NOMO-1 (cell line): Measurements from ENCODE around the gene LRFN2.

Experiments
- DNase-seq, 2 experiments: peaks; one replicate each; lab custom pipeline; 2025; ENCODE audit not compliant: unreplicated experiment in 2 of 2; lab: John Stamatoyannopoulos, UW

Gene LRFN2

DNA sequence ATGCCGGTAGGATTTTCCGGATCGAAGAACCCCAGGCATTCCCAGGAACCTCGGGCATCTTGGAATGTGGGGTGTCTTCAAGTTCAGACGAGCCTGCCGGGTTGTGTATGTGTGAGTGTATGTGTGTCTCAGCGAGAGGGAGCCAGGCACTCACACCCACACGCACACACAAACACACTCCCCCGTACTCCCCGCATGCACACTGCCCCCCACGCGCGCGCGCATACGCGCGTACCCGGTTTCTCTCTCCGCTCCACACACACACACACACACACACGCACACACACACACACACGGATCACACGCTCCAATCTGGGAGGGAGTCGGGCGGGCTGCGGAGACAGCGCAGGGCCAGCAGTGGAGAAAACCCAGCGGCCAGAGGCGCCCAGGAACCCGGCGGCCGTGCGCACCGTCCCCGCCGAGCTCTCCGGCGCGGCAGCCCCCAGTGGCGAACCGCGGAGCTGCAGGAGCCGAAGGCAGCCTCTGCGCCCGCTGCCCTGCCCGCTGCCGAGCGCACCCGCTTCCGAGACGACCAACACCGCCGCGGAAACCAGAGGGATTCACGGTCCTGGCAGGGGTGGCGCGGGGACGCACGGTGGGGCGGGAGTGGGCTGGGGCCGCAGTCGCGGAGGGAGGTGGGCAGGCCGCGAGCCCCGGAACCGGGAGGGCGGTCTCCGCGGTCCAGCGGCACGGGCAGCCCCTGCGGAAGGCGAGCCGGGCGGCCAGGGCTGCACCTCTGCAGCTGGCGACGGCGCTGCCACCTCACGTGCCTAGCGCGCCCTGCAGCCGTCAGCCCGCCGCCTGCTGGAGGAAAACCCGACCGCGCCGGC lies at the start of gene LRFN2:
TSS of gene LRFN2 (minus strand) at position 125 of the 830 bp plus-strand sequence.
- peak; percentile 57 to 67 for DNase-seq

GRCh38 chr6:40634429-40634828 lies 47.3 kb upstream of the LRFN2 start:
- no peak for DNase-seq

DNA sequence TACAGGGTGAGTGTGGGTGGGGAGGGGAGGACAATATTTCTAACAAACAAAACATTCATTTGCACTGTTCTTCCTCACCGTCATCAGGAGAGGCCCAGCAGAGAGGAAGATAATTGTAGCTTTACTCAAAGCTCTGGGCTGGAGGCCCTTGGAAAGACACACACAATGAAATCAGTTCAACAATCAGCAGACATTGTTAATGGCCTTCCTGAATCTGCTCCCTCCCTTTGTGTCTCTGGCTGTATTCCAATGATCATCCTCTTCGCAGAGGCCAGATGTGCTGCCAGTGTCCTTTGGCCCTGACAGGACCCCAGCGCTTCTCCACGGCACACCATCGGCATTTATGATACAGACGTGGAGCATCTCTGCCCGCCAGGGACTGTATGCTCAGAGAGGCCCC lies 44.6 kb upstream of the LRFN2 start:
- no peak for DNase-seq

GRCh38 chr6:40630488-40630887 lies 43.3 kb upstream of the LRFN2 start:
- DNase-seq: no peak

GRCh38 chr6:40630051-40630450 lies 42.9 kb upstream of the LRFN2 start:
- DNase-seq: no peak

- no peak for DNase-seq
Observed at GRCh38 chr6:40629463-40629862, 42.3 kb upstream of the LRFN2 start.

DNA sequence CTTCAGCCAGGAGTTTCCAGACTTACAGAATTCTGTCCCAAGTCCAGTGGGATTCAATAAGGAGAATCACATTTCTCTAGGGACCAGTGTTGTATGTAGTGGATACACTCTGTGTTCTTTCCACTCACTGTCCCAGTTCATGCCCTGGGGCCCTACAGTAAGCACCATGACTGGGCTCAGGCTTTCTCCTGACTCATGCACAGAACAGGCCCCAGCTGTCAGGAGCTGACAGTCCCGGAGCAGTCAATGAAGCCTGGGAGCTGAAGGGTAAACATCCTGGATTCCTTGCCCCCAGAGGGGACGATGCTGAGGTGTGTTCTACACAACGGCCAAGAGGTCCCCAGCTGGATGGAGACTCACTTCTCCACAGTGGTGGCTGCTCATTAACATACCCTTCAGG lies 40.2 kb upstream of the LRFN2 start:
- DNase-seq: no peak

DNA sequence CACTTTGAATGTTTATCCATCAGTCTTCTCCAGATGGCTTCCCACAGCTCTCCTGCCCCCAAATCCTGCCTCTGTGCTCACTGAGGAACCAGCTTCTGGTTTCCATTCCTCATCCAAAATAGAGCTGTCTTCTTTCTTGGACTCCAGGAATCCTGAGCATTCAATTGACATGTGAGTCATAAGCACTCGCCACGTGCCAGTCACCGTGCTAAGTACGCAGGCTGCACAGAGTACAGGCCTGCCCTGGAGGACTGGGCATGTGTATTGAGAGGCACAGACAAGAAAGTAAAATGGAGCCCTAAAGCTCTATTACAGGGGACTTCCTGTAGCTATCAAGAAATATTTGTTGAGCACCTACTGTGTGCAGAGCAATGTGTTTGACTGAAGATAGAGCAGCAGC lies 39.7 kb upstream of the LRFN2 start:
- no peak for DNase-seq

DNA sequence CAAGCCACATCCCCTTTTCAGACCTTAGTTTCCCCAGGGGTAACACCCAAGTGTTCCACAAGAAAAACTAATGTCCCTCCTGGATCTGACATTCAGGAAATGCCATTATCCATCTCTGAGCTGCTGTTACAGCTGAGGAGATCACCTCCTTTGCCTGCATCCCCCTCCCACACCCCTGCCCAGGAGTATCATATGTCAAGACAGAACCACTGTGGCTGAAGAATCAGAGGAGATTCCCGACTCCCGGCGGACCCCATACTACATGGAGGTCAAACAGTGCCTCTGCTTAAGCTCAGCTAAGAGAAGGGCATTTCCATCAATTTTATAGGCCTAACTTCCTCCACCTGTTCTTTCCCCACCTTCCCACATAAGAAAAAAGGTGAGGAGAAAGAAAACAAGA lies 36.8 kb upstream of the LRFN2 start:
- DNase-seq: no peak

DNA sequence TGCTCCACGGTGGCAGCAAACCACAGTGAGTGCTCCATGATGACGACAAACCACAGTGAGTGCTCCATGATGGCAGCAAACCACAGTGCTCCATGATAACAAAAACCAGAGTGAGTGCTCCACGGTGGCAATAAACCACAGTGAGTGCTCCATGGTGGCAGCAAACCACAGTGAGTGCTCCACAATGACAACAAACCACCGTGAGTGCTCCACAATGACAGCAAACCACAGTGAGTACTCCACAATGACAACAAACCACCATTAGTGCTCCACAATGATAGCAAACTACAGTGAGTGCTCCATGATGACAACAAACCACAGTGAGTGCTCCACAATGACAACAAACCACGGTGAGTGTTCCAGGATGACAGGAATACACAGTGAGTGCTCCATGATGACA lies 36.0 kb upstream of the LRFN2 start:
- DNase-seq: no peak

DNA sequence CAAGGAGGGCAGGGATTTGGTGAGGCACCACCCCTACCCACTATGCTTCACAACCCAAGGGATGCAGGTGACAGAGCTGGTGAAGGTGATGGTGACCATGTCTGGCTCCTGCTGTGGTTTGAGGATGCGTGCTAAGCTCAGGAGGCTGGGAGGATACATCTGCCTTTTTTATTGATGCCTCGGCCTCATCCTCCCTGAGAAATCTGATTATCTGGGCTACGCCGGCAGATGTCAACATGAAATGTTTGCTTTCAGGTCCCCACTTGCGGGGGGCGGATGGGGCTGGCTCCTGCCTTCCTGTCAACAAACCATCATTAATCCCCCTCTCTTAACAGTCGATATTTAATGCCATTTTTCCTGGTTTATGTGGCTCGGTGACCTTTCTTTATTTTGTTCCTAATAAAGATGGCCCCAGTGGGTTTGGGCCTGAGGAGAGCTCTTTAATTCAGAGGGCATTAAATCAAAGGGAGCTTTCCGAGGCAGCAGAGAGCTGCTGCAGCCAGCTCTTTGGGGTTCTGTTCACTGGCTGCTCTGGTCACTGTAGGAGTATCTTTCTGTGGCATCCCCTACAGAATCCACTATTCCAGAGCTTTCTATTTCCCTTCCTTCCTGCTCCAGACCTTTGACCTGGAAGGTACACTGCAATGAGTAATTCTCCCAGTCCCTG lies 33.5 kb upstream of the LRFN2 start:
- no peak for DNase-seq

GRCh38 chr6:40614671-40615070 lies 27.5 kb upstream of the LRFN2 start:
- no peak for DNase-seq

DNA sequence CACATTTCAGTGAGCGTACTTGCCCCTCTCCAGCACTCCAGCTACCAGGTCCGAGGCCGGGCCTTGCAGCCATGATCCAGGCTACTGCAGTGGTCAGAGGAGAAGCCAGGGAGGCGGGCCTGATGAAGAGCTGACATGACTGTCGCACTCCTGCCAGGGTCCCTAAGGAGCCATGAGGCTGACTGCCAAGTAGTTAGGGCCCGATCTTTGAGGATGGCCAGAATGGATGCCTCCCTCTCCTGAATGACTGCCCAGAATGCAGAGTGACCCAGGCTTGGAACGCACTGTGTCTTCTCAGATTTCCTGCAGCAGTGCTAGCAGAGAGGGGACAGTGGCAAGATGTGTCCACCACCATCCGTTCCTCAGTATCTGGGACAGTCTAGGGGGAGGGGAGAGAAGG lies 24.7 kb upstream of the LRFN2 start:
- DNase-seq: no peak

GRCh38 chr6:40611434-40611833 lies 24.3 kb upstream of the LRFN2 start:
- no peak for DNase-seq

- DNase-seq: no peak
Observed at GRCh38 chr6:40610229-40610628, 23.1 kb upstream of the LRFN2 start.

GRCh38 chr6:40606981-40607380 lies 19.8 kb upstream of the LRFN2 start:
- no peak for DNase-seq

DNA sequence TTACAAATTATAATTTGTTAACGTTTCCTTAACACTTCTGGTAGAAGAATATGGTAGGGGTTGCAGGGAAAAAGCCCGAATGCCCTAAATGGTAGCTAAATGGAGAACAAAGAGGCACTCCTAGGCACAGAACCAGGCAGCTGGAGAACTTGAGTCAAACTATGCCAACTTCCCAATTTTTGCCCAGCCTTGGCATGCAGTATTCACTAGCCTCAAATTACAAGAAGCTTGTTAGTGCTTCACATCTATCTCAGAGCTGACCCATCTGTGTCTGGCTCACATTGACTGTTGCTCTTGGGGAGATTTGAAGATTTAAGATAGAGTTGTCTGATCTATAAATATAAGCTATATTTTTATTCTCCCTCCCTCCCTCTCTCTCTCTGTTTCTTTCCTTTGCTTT lies 19.4 kb upstream of the LRFN2 start:
- no peak for DNase-seq

- DNase-seq: no peak
Observed at GRCh38 chr6:40604082-40604481, 16.9 kb upstream of the LRFN2 start.

- no peak for DNase-seq
Observed at GRCh38 chr6:40599555-40599954, 12.4 kb upstream of the LRFN2 start.

DNA sequence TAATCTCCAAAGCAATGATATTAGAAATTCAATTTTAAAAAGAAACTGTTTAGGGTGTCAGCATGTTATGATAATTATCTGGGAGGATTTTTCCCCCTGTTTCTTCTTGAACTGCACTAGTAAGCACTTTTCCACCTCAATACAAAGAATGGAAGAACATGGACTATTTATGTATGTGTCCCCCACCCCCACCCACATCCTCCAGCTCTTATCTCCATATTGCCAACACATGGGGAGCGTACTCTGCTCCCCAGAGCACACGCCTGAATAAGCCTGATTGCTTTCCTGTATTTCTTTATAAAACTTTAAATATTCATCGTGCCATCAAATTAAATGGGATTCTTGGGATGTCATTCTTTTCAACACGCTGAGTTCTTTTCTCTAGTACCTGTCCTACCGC lies 11.4 kb upstream of the LRFN2 start:
- DNase-seq: no peak

- DNase-seq: no peak
Observed at GRCh38 chr6:40597301-40597700, 10.1 kb upstream of the LRFN2 start.

GRCh38 chr6:40588480-40588879 lies 1.3 kb upstream of the LRFN2 start:
- no peak for DNase-seq

DNA sequence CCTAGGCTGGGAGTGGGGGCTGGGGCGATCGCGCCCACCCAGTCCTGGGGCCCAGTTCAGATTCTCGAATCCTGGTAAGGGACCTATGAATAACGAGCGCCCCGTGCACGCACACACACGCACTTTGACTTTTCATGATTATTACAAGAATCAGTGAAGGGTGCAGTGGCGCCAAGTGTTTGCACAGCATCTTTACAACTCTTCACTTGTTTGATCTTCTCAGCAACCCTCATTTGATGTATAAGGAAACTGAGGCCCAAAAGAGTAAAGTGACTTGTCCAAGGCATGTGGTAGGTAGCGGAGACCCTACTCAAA lies 863 bp upstream of the LRFN2 start:
- no peak for DNase-seq
